H1 (cell line): ENCODE results near the gene AGAP1. TPM values are rescaled to one million over a fixed set of nuclear protein-coding genes. Genes with fewer than 3 reads are reported as not detected.

ENCODE experiments used
- CTCF ChIA-PET: fragments of 300-600 bp; sonication (Branson Sonifier 250); formaldehyde crosslinking; loops from one replicate; lab custom pipeline; 2021; ENCODE audit not compliant: partially characterized antibody; lab: Charles Lee
- POLR2A ChIA-PET: fragments of 300-600 bp; sonication (Branson Sonifier 250); formaldehyde crosslinking; loops from one replicate; lab custom pipeline; 2021; ENCODE audit warnings: inconsistent platforms; ENCODE audit not compliant: partially characterized antibody; lab: Charles Lee
- DNase-seq, 2 experiments: peaks; one replicate each; pipeline versions ENCODE4 v3.0.0 to v3.0.0-alpha.2; 2010 to 2022; ENCODE audit warnings: low spot score in 2 of 2, low read depth in 1 of 2, mixed read lengths in 1 of 2
- FAIRE-seq: peaks from 2 replicates; lab custom pipeline; 2011; peaks lifted over from hg19 to GRCh38; lab: Jason Lieb, UNC
- H2AFZ ChIP-seq: 2 replicates; pipeline ENCODE4 v1.8.1; 2012; ENCODE audit warnings: low read length, inconsistent platforms
- H2AK5ac ChIP-seq: 2 replicates; pipeline ENCODE4 v1.6.1; 2013; ENCODE audit warnings: low read depth, low read length
- H2BK120ac ChIP-seq: replicated peaks from 2 replicates; pipeline ENCODE3; 2013; ENCODE audit warnings: low read depth, low read length, inconsistent platforms
- H2BK12ac ChIP-seq: 2 replicates; pipeline ENCODE4 v1.6.1; 2013; ENCODE audit warnings: low read depth, low read length
- H2BK15ac ChIP-seq: 2 replicates; pipeline ENCODE4 v1.6.1; 2013; ENCODE audit warnings: low read length
- H2BK20ac ChIP-seq: 2 replicates; pipeline ENCODE4 v1.6.1; 2013; ENCODE audit warnings: low read length
- H2BK5ac ChIP-seq: 2 replicates; pipeline ENCODE4 v1.6.1; 2013; ENCODE audit warnings: low read depth, low read length
- H3K14ac ChIP-seq: 2 replicates; pipeline ENCODE4 v1.6.1; 2013; ENCODE audit warnings: inconsistent platforms; ENCODE audit not compliant: insufficient read length
- H3K18ac ChIP-seq: 2 replicates; pipeline ENCODE4 v1.6.1; 2013; ENCODE audit warnings: low read length; ENCODE audit errors: extremely low read depth
- H3K23ac ChIP-seq: 2 replicates; pipeline ENCODE4 v1.6.1; 2013; ENCODE audit warnings: inconsistent platforms; ENCODE audit not compliant: insufficient read length
- H3K23me2 ChIP-seq: 2 replicates; pipeline ENCODE4 v1.6.1; 2013; ENCODE audit warnings: low read depth, low read length
- H3K27ac ChIP-seq: 2 replicates; pipeline ENCODE4 v1.6.1; 2011; ENCODE audit warnings: low read depth, low read length, inconsistent platforms
- H3K27me3 ChIP-seq, 4 experiments: replicated peaks in 1 of 4; 1 replicate in 1 of 4; 2 replicates in 3 of 4; pipeline versions ENCODE4 v1.6.1 to v1.8.1; 2011 to 2013; ENCODE audit warnings: low read length in 3 of 4, mild to moderate bottlenecking in 3 of 4, inconsistent platforms in 2 of 4, mixed read lengths in 2 of 4, moderate library complexity in 1 of 4; ENCODE audit not compliant: control insufficient read depth in 3 of 4, insufficient read depth in 3 of 4; ENCODE audit errors: extremely low read depth in 1 of 4
- H3K36me3 ChIP-seq, 4 experiments: 2 replicates each; pipeline versions ENCODE4 v1.6.1 to v1.8.1; 2011 to 2013; ENCODE audit warnings: mild to moderate bottlenecking in 4 of 4, low read length in 3 of 4, moderate library complexity in 2 of 4, control low read depth in 1 of 4, inconsistent platforms in 1 of 4; ENCODE audit not compliant: insufficient read depth in 4 of 4, control insufficient read depth in 2 of 4
- H3K4ac ChIP-seq: replicated peaks from 2 replicates; pipeline ENCODE3; 2013; ENCODE audit warnings: low read length, low read depth, mixed read lengths, inconsistent platforms; ENCODE audit not compliant: insufficient read length
- H3K4me1 ChIP-seq, 4 experiments: replicated peaks in 1 of 4; 1 replicate in 1 of 4; 2 replicates in 3 of 4; pipeline versions ENCODE4 v1.6.1 to v1.8.1; 2011 to 2013; ENCODE audit warnings: low read length in 3 of 4, inconsistent platforms in 2 of 4, mixed read lengths in 1 of 4; ENCODE audit not compliant: insufficient read depth in 4 of 4, control insufficient read depth in 3 of 4
- H3K4me2 ChIP-seq, 2 experiments: 2 replicates each; pipeline versions ENCODE4 v1.6.1 to v1.8.1; 2011 to 2013; ENCODE audit warnings: low read depth in 2 of 2, low read length in 2 of 2, control low read depth in 1 of 2, inconsistent platforms in 1 of 2, mild to moderate bottlenecking in 1 of 2; ENCODE audit not compliant: insufficient read depth in 1 of 2
- H3K4me3 ChIP-seq, 4 experiments: fragments of 200-600, 300-600 bp in 1 of 4; sonication (generic), shearing (Covaris generic), sonication (Bioruptor Twin) in 1 of 4; 2 replicates each; pipeline versions ENCODE4 v1.5.1 to v1.8.1; 2011 to 2016; ENCODE audit warnings: low read length in 4 of 4, low read depth in 3 of 4, control low read depth in 2 of 4, inconsistent platforms in 2 of 4, mild to moderate bottlenecking in 2 of 4, mixed read lengths in 1 of 4, moderate library complexity in 1 of 4; ENCODE audit not compliant: insufficient read depth in 2 of 4; ENCODE audit errors: extremely low read depth in 1 of 4
- H3K56ac ChIP-seq: replicated peaks from 2 replicates; pipeline ENCODE3; 2013; ENCODE audit warnings: low read depth, mild to moderate bottlenecking, mixed read lengths, low read length, inconsistent platforms; ENCODE audit not compliant: insufficient read length
- H3K79me1 ChIP-seq: 2 replicates; pipeline ENCODE4 v1.6.1; 2013; ENCODE audit warnings: low read depth, low read length, control low read depth
- H3K79me2 ChIP-seq, 2 experiments: 2 replicates each; pipeline versions ENCODE4 v1.6.1 to v1.8.1; 2012 to 2013; ENCODE audit warnings: low read length in 2 of 2, mild to moderate bottlenecking in 2 of 2, inconsistent platforms in 1 of 2; ENCODE audit not compliant: insufficient read depth in 2 of 2, control insufficient read depth in 1 of 2
- H3K9ac ChIP-seq, 4 experiments: replicated peaks in 1 of 4; 1 replicate in 1 of 4; 2 replicates in 3 of 4; pipeline versions ENCODE4 v1.6.1 to v1.8.1; 2011 to 2013; ENCODE audit warnings: low read depth in 3 of 4, low read length in 3 of 4, control low read depth in 2 of 4, mild to moderate bottlenecking in 2 of 4, moderate library complexity in 2 of 4, inconsistent platforms in 1 of 4; ENCODE audit errors: extremely low read depth in 1 of 4
- H3K9me3 ChIP-seq, 2 experiments: 2 replicates each; pipeline versions ENCODE4 v1.6.1 to v1.8.1; 2012 to 2013; ENCODE audit warnings: mild to moderate bottlenecking in 2 of 2, moderate library complexity in 2 of 2, control low read depth in 1 of 2, inconsistent platforms in 1 of 2, low read depth in 1 of 2, low read length in 1 of 2, mixed read lengths in 1 of 2; ENCODE audit not compliant: insufficient read depth in 2 of 2
- H4K20me1 ChIP-seq, 2 experiments: replicated peaks in 1 of 2; 2 replicates each; pipeline versions ENCODE3 to v1.8.1; 2011 to 2013; ENCODE audit warnings: inconsistent platforms in 2 of 2, low read length in 2 of 2, mild to moderate bottlenecking in 1 of 2; ENCODE audit not compliant: insufficient read depth in 2 of 2, control insufficient read depth in 1 of 2
- H4K5ac ChIP-seq: 2 replicates; pipeline ENCODE4 v1.6.1; 2013; ENCODE audit warnings: low read length, low read depth, mixed read lengths, inconsistent platforms; ENCODE audit not compliant: insufficient read length
- H4K8ac ChIP-seq: 2 replicates; pipeline ENCODE4 v1.8.0; 2013; ENCODE audit warnings: mild to moderate bottlenecking, moderate library complexity, low read length, inconsistent platforms; ENCODE audit not compliant: insufficient read depth; ENCODE audit errors: extremely low read depth
- H4K91ac ChIP-seq: replicated peaks from 2 replicates; pipeline ENCODE3; 2013; ENCODE audit warnings: low read length, mixed read lengths, inconsistent platforms; ENCODE audit not compliant: insufficient read length
- BACH1 ChIP-seq: IDR thresholded peaks from 2 replicates; pipeline ENCODE4 v1.6.1; 2012; ENCODE audit warnings: low read length, improper control_type of control experiment
- BRCA1 ChIP-seq: IDR thresholded peaks from 2 replicates; pipeline ENCODE4 v1.6.1; 2012; ENCODE audit warnings: low read depth, low read length, improper control_type of control experiment
- CBX8 ChIP-seq: fragments of 300-800, 300-1000 bp; sonication (generic); IDR thresholded peaks from 2 replicates; pipeline ENCODE4 v1.7.1; 2016; ENCODE audit warnings: low read depth, low read length, borderline replicate concordance
- EGR1 ChIP-seq: IDR thresholded peaks from 2 replicates; pipeline ENCODE4 v1.6.1; 2011; ENCODE audit warnings: low read depth, low read length, borderline replicate concordance
- EZH2 ChIP-seq: fragments of 200-600 bp; sonication (generic); IDR thresholded peaks from 2 replicates; pipeline ENCODE4 v1.7.1; 2012; ENCODE audit warnings: low read depth, mild to moderate bottlenecking, moderate library complexity, low read length, inconsistent platforms; ENCODE audit not compliant: severe bottlenecking
- FOSL1 ChIP-seq: IDR thresholded peaks from 2 replicates; pipeline ENCODE4 v1.6.1; 2011; ENCODE audit warnings: mild to moderate bottlenecking, low read depth, low read length, moderate library complexity; ENCODE audit not compliant: insufficient read depth
- HDAC6 ChIP-seq: IDR thresholded peaks from one replicate; pipeline ENCODE4 v1.7.1; 2012; ENCODE audit warnings: low read depth, mild to moderate bottlenecking, inconsistent platforms, low read length, moderate library complexity
- POLR2A ChIP-seq, 2 experiments: IDR thresholded peaks; 1 replicate in 1 of 2; 2 replicates in 1 of 2; pipeline ENCODE4 v1.6.1; 2011; ENCODE audit warnings: low read depth in 2 of 2, low read length in 2 of 2, mild to moderate bottlenecking in 2 of 2; ENCODE audit errors: control extremely low read depth in 1 of 2
- POU5F1 ChIP-seq: IDR thresholded peaks from 2 replicates; pipeline ENCODE4 v1.6.1; 2011; ENCODE audit warnings: low read depth, mild to moderate bottlenecking, low read length, moderate library complexity
- RAD21 ChIP-seq, 2 experiments: IDR thresholded peaks in 1 of 2; conservative IDR thresholded peaks in 1 of 2; 2 replicates each; pipeline ENCODE4 v1.6.1; 2011; ENCODE audit warnings: low read depth in 2 of 2, low read length in 2 of 2, improper control_type of control experiment in 1 of 2, inconsistent platforms in 1 of 2, mild to moderate bottlenecking in 1 of 2, moderate library complexity in 1 of 2
- RFX5 ChIP-seq: IDR thresholded peaks from 2 replicates; pipeline ENCODE4 v1.6.1; 2011; ENCODE audit warnings: low read depth, low read length, improper control_type of control experiment, borderline replicate concordance
- SP1 ChIP-seq: IDR thresholded peaks from 2 replicates; pipeline ENCODE4 v1.6.1; 2011; ENCODE audit warnings: low read depth, low read length
- SP2 ChIP-seq: IDR thresholded peaks from 2 replicates; pipeline ENCODE4 v1.6.1; 2012; ENCODE audit warnings: mild to moderate bottlenecking, low read length, inconsistent platforms
- SRF ChIP-seq: IDR thresholded peaks from 2 replicates; pipeline ENCODE4 v1.6.1; 2011; ENCODE audit warnings: mild to moderate bottlenecking, low read depth, low read length, moderate library complexity
- YY1 ChIP-seq: IDR thresholded peaks from 2 replicates; pipeline ENCODE4 v1.6.1; 2011; ENCODE audit warnings: low read depth, mild to moderate bottlenecking, low read length
- WGBS, 2 experiments: shearing (Covaris generic) in 1 of 2; methylation state at CpG; one replicate each; pipeline versions ENCODE4 v1.1.6 to v1.1.7; 2013 to 2015; ENCODE audit warnings: low lambda C conversion rate in 2 of 2, mixed read lengths in 2 of 2, inconsistent platforms in 1 of 2, low coverage in 1 of 2, missing lambda C conversion rate in 1 of 2; ENCODE audit not compliant: insufficient replicate concordance in 2 of 2, insufficient coverage in 1 of 2, insufficient read length in 1 of 2; ENCODE audit errors: extremely low coverage in 1 of 2, missing lambda C conversion rate in 1 of 2; 5-methylcytosine and 5-hydroxymethylcytosine counted together
- polyA plus RNA-seq, 7 experiments: library from polyadenylated mRNA; depleted of rRNA in 3 of 7; stranded (reverse) in 5 of 7; unstranded in 2 of 7; fragments of >200 nt in 5 of 7; fragments of 200-250 nt in 2 of 7; gene quantifications; 1 replicate in 5 of 7; 2 replicates in 1 of 7; 4 replicates in 1 of 7; pipeline versions ENCODE4 v1.2.1 to v1.2.3, GENCODE V29; 2011 to 2013; ENCODE audit warnings: missing spikeins in 2 of 7, mixed read lengths in 2 of 7
- total RNA-seq: library from RNA; stranded (reverse); fragmentation: NEBNext Ultra II Directional; extraction: Animal tissue kit (Norgen Biotek cat#: 25700); gene quantifications from 2 replicates; pipeline ENCODE4 v1.2.1, GENCODE V29; 2021

AGAP1 gene
- total and polyA plus RNA-seq, 2 of the 8 experiments (the other 6 are each of a cell fraction or from before 2014, with no cell fraction given): 18.1 to 39.4 TPM

DNA sequence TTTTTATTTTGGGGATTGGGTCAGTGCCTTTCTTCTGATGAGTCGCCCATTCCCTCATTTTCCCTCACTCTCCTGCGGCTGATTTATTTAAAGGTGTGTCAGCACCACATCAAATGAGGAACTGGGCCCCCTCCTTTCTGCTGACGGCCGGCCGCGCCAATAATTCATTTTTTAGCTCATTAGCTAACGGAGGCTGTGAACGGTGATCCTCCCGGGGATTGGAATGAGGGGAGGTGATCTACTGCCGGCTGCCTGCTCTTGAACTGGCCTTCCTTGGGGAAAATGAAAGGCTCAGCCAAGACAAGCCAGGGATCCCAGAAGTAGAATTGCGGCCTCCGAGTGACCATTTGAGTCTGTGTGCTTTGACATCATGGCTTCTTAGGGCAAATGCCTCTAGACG lies 620.1 kb downstream of the AGAP1 start:
- Histone ChIP-seq H2BK20ac (no peak overlapping the region), H3K27me3 (peaks cover 0 to 13% (median 7%) of the 10 kb centered on the region in 4 experiments; a peak in 6 of 7 replicates), H3K79me1 (no peaks in the 10 kb centered on the region), H3K79me2 (no peaks in the 10 kb centered on the region), H2BK15ac (no peak overlapping the region), H2AFZ (no peak overlapping the region), H2BK12ac (no peak overlapping the region), H3K4me3 (no peak overlapping the region), H3K23me2 (no peaks in the 10 kb centered on the region), H2AK5ac (no peak overlapping the region; the same call in 1 of the 2 replicates), H3K9ac (no peak overlapping the region), H3K4ac (no peak overlapping the region), H4K20me1 (peaks cover 1 to 11% of the 10 kb centered on the region in 2 experiments), H3K4me1 (peaks cover 0 to 7% (median 4%) of the 10 kb centered on the region in 4 experiments; a peak in 5 of 7 replicates), H2BK120ac (no peak overlapping the region), H3K9me3 (no peaks in the 10 kb centered on the region), H4K5ac (no peak overlapping the region), H3K56ac (no peak overlapping the region), H3K4me2 (no peak overlapping the region), H3K27ac (no peak overlapping the region), H3K23ac (no peak overlapping the region), H2BK5ac (no peak overlapping the region), H3K36me3 (no peaks in the 10 kb centered on the region; a peak in 1 of 8 replicates), H4K91ac (no peak overlapping the region), H4K8ac (no peak overlapping the region), H3K18ac (no peak overlapping the region), H3K14ac (no peak overlapping the region)
- DNase-seq (no peak), FAIRE-seq (no peak)
- ChIA-PET CTCF (interaction anchor here (0.7 to 2.4 kb wide), 7 partner anchors 13 to 177 kb away, joined by 3 to 10 read pairs (median 5); no protein-coding TSS in a partner anchor), POLR2A (no interaction called here)
- TF ChIP-seq EZH2 (no peak), HDAC6 (no peak), EGR1 (no peak), YY1 (no peak), SP2 (no peak), POLR2A (IDR thresholded peaks at IDR 0.05; ENCODE audit: control extremely low read depth in 1 of 2, low read depth in 2 of 2, low read length in 2 of 2) (no peak), CBX8 (no peak), BACH1 (no peak), SRF (no peak), BRCA1 (no peak), SP1 (no peak), RFX5 (no peak), FOSL1 (no peak), RAD21 (IDR thresholded peaks at IDR 0.05 in 1 of 2, conservative IDR thresholded peaks at IDR 0.05 in 1 of 2; ENCODE audit: low read depth in 2 of 2, low read length in 2 of 2) (no peak), POU5F1 (no peak)
- WGBS, 2 experiments: 91% methylated on average over 13 of the region's 13 CpGs; no CpG with 5 or more reads in 1 of the 2 experiments
